ENCODE results near the gene PRR7.

The PRR7 gene

DNA sequence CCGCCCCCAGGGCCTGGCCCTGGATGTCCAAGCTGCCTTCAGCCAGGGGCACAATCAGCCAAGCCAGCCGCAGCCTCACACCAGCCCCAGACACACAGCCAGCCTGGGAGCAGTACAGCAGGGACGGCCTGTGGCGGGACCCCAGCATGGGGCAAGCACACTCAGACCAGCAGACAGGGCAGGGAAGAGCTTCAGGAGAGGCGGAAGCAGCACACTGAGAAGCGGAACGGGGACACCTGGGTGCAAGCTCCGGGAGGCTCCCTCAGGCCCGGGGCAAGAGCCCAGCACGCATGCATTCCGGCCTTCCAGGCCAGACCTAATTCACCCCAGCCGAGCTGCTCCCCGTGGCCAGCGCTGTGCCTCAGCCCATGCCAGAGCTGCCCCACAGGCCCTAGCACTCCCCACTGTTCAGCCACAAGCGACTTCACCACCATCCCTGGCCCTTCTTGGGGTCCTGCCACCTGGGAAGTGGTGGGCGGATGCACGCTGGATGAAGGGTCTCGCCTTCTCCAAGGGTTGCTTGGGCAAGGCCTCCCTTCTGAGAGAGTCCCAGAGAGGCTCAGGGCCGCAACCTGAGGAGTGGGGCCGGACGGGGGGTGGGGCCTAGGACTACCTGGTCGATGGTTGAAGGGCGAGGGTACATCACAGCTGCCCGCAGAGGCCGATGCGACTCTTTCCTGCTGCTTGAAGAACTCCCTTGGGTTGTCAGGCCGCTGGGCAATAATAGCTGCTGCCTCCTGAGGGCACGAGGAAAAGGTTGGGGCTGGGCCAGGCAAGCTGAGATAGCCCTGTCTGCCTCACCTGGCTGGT is 13.4 kb downstream of the PRR7 start:
- TF ChIP-seq, protein P1, sequence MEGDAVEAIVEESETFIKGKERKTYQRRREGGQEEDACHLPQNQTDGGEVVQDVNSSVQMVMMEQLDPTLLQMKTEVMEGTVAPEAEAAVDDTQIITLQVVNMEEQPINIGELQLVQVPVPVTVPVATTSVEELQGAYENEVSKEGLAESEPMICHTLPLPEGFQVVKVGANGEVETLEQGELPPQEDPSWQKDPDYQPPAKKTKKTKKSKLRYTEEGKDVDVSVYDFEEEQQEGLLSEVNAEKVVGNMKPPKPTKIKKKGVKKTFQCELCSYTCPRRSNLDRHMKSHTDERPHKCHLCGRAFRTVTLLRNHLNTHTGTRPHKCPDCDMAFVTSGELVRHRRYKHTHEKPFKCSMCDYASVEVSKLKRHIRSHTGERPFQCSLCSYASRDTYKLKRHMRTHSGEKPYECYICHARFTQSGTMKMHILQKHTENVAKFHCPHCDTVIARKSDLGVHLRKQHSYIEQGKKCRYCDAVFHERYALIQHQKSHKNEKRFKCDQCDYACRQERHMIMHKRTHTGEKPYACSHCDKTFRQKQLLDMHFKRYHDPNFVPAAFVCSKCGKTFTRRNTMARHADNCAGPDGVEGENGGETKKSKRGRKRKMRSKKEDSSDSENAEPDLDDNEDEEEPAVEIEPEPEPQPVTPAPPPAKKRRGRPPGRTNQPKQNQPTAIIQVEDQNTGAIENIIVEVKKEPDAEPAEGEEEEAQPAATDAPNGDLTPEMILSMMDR (IDR thresholded peaks at IDR 0.05; ENCODE audit: borderline replicate concordance, control extremely low read depth, extremely low read depth, insufficient read depth, missing control alignments): no peak
- in situ Hi-C loops (cut with MboI; ENCODE audit: low sequenced_read_pairs, unreplicated experiment): loop anchor here (10.0 kb wide), 1 partner anchor 55 kb away; the partner anchor contains the start of genes F12 and PFN3
- no peak for DNase-seq (ENCODE audit: low spot score)

DNA sequence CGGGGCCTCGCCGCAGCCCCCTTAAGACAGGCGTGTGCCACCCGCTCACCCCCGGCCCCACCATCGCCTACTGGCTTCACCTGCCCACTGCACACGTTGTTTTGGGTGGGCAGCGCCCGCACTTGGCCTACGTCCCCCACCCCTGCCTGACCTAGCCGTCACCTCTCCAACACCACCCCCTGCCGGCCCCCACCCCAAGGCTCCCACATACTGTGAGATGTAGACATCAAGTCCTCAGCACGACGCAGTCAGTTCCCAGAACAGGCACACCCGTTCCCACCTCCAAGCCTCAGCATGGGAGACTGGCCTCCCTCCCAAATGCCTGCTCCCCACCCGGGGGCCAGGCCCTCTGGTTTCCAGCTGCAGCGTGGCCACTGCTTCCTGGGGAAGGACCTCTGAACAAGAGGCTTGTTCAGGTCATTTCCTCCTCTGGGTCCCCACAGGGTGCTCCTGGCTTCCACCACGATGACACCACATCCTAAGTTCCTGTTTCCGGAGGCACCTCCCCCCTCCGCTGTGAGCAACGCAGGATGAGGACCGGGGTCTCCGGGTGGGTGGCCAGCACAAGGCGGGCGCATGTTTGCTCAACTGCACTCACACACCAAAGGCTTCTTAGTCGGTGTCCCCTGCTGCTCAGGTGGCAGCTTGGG is 15.5 kb downstream of the PRR7 start:
- in situ Hi-C loops (cut with MboI; ENCODE audit: low sequenced_read_pairs, unreplicated experiment): no loop called here
- no peak for DNase-seq (ENCODE audit: low spot score)
- TF ChIP-seq, protein P1 (IDR thresholded peaks at IDR 0.05; ENCODE audit: borderline replicate concordance, control extremely low read depth, extremely low read depth, insufficient read depth, missing control alignments): no peak

DNA sequence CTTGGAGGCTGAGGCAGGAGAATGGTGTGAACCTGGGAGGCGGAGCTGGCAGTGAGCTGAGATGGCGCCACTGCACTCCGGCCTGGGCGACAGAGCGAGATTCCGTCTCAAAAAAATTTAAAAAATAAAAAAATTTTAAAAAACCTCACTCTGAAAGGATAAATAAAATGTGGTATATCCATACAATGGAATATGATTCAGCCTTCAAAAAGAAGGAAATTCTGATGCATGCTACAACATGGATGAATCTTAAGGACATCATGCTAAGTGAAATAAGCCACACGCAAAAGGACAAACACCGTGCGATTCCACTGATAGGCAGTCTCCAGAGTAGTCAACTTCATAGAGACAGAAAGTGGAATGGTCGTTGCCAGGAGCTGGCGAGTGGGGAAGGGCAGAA is 18.4 kb downstream of the PRR7 start:
- no peak for DNase-seq (ENCODE audit: low spot score)
- in situ Hi-C loops (cut with MboI; ENCODE audit: low sequenced_read_pairs, unreplicated experiment): no loop called here
- TF ChIP-seq, protein P1 (IDR thresholded peaks at IDR 0.05; ENCODE audit: borderline replicate concordance, control extremely low read depth, extremely low read depth, insufficient read depth, missing control alignments): no peak

DNA sequence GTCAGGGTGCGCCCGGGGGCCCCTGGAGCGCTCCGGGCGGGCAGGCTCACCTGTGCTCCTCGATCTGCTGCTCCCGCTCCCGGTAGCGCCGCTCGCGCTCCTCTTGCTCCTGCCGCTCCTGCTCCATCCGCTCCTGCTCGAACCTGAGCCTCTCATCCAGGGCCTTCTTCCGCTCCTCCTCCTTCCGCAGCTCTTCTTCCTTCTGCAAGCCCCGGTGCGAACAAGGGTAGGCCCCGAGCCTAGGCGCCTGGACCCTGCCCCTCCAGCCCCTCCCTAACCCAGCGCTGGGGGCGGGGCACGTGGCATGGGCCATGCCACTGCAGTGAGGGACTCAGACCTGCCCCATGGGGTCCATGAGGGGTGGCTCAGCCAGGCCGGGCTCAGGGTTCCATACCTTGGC is 20.2 kb downstream of the PRR7 start:
- TF ChIP-seq, protein P1 (IDR thresholded peaks at IDR 0.05; ENCODE audit: borderline replicate concordance, control extremely low read depth, extremely low read depth, insufficient read depth, missing control alignments): no peak
- no peak for DNase-seq (ENCODE audit: low spot score)
- in situ Hi-C loops (cut with MboI; ENCODE audit: low sequenced_read_pairs, unreplicated experiment): no loop called here

DNA sequence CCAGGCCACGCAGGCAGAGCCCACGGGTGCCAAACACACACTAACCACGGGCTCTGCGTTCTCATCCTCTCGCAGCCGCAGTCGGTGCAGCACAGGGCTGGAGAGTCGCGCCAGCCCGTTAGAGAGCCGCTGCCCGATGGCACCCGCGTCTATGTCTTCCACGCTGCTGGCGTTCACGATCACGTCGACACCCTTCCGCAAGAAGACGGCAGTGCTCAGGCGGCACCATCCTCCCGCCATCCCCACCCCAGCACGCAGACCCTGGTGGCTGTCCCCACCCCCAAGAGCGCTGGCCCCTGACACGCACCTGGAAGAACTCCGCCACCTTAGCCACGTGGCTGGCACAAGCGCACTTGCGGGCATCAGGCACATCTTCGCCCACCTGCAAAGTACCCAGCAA is 20.8 kb downstream of the PRR7 start:
- TF ChIP-seq, protein P1 (IDR thresholded peaks at IDR 0.05; ENCODE audit: borderline replicate concordance, control extremely low read depth, extremely low read depth, insufficient read depth, missing control alignments): no peak
- in situ Hi-C loops (cut with MboI; ENCODE audit: low sequenced_read_pairs, unreplicated experiment): no loop called here
- no peak for DNase-seq (ENCODE audit: low spot score)

DNA sequence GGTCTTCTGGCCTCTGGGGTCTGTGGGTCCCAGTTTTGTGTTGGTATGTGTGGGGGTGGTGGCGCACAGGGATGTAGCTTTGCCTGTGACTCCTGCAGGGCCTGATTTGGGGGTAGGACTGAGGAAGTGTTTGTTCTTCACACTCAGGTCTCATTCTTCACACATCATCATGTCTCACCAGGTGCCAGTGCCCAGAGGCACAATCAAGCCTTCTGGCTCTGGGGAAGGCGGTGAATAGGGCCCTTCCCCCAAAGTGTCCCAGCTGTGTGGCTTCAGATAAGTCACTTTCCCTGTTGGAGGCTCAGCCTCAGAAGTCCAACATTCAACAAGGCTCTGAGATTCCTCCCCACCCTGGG is 21.7 kb downstream of the PRR7 start:
- TF ChIP-seq, protein P1 (IDR thresholded peaks at IDR 0.05; ENCODE audit: borderline replicate concordance, control extremely low read depth, extremely low read depth, insufficient read depth, missing control alignments): no peak
- no peak for DNase-seq (ENCODE audit: low spot score)
- in situ Hi-C loops (cut with MboI; ENCODE audit: low sequenced_read_pairs, unreplicated experiment): no loop called here
